GM12878 (cell line): ENCODE measurements around the gene MROH9.

Experiments
- MYC ChIP-seq: IDR thresholded peaks from 2 replicates; pipeline ENCODE4 v1.6.1; 2011; ENCODE audit warnings: mild to moderate bottlenecking, low read length, moderate library complexity, inconsistent platforms; ENCODE audit not compliant: insufficient read depth, insufficient replicate concordance, insufficient read length, severe bottlenecking
- NRF1 ChIP-seq: conservative IDR thresholded peaks from 2 replicates; pipeline ENCODE4 v1.6.1; 2011; ENCODE audit warnings: mild to moderate bottlenecking, low read depth, low read length, improper control_type of control experiment
- TF ChIP-seq, protein P1 (sequence below): IDR thresholded peaks from 2 replicates; pipeline ENCODE4 v1.6.1; 2012; ENCODE audit warnings: low read depth, low read length, improper control_type of control experiment

DNA sequence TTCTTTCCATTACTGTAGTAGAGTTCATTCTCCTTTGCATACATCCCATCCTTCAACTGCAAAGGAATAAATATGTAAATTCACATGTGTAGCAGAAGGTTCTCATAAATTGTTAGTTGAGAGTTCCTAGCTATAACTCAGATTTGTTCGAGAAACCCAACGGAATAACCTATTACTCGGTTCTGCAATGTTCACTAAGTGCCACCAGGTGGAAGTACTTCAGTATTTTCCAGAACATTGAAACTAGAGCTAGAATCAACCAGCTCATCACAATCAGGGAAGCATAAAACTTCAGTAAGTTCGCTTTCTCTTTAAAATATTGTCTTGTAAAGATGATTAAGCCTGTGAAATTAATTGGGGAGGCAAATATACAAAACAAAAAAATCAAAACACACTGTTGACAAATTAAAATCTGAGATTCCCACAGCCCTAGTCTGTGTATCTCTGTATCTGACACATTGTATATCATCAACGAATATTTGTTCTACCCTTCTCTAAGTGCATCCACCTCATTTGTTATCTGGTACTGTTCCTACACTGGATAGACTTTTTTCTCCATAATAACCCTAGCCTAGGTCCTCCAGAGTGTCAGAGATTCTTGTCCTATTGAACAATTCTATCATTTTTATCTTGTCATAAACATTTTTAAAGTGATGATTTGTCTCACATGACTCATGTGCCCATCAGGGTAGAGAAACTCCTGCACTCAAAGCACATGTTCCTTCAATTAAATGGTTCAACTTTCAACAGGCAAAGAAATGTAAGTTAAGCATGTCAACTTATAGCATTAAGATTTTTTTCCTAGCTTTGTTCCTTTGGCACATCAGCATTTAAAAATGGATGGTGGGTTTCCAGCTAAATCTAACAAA is 31.9 kb downstream of the MROH9 start:
- TF ChIP-seq, protein P1, sequence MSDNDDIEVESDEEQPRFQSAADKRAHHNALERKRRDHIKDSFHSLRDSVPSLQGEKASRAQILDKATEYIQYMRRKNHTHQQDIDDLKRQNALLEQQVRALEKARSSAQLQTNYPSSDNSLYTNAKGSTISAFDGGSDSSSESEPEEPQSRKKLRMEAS: no peak
- TF ChIP-seq MYC: no peak
- TF ChIP-seq NRF1: no peak
